CD1c-positive myeloid dendritic cell (primary cell): ENCODE data around the gene SHISAL1.

ENCODE experiments used
- DNase-seq: peaks from one replicate; pipeline ENCODE4 v3.0.0-alpha.2; 2016; ENCODE audit errors: extremely low spot score

The SHISAL1 gene

GRCh38 chr22:44278243-44279068 is 34.3 kb downstream of the SHISAL1 start:
- no peak for DNase-seq

GRCh38 chr22:44277386-44278135 is 35.2 kb downstream of the SHISAL1 start:
- no peak for DNase-seq

GRCh38 chr22:44276706-44277356 is 35.9 kb downstream of the SHISAL1 start:
- no peak for DNase-seq

- DNase-seq, result no peak
These were observed 36.7 kb downstream of the SHISAL1 start for GRCh38 chr22:44276041-44276440.

- DNase-seq, result no peak
These were observed 37.1 kb downstream of the SHISAL1 start for GRCh38 chr22:44275631-44275995.

- DNase-seq, result no peak
These were observed 37.7 kb downstream of the SHISAL1 start for GRCh38 chr22:44274918-44275630.

GRCh38 chr22:44273175-44273574 is 39.6 kb downstream of the SHISAL1 start:
- no peak for DNase-seq

GRCh38 chr22:44272401-44272771 is 40.4 kb downstream of the SHISAL1 start:
- no peak for DNase-seq

GRCh38 chr22:44271732-44272400 is 40.9 kb downstream of the SHISAL1 start:
- DNase-seq, result no peak

- no peak for DNase-seq
These were observed 41.7 kb downstream of the SHISAL1 start for GRCh38 chr22:44271010-44271500.

- no peak for DNase-seq
These were observed 42.2 kb downstream of the SHISAL1 start for GRCh38 chr22:44270556-44270880.

- DNase-seq, result no peak
These were observed 42.8 kb downstream of the SHISAL1 start for GRCh38 chr22:44269757-44270555.

- DNase-seq, result no peak
These were observed 43.6 kb downstream of the SHISAL1 start for GRCh38 chr22:44269117-44269498.

- DNase-seq, result no peak
These were observed 44.2 kb downstream of the SHISAL1 start for GRCh38 chr22:44268431-44269116.

GRCh38 chr22:44267856-44268255 is 44.9 kb downstream of the SHISAL1 start:
- DNase-seq, result no peak

GRCh38 chr22:44266796-44267760 is 45.7 kb downstream of the SHISAL1 start:
- no peak for DNase-seq

- no peak for DNase-seq
These were observed 49.2 kb downstream of the SHISAL1 start for GRCh38 chr22:44263547-44263946.

- no peak for DNase-seq
These were observed 50.7 kb downstream of the SHISAL1 start for GRCh38 chr22:44261861-44262595.
